SK-N-SH (cell line): ENCODE results near the gene MATN4. TPM values are rescaled to one million over a fixed set of nuclear protein-coding genes. Genes with fewer than 3 reads are reported as not detected.

Experiments
- CTCF ChIA-PET: fragments of 300-600, 350-600 bp; formaldehyde crosslinking; extraction: SDS; loops from one replicate; lab custom pipeline; 2021; lab: Yijun Ruan, JAX
- POLR2A ChIA-PET: fragments of 350-600 bp; sonication (Branson Sonifier 250); formaldehyde crosslinking; extraction: SDS; loops from one replicate; lab custom pipeline; 2020; ENCODE audit warnings: antibody characterized with exemption, inconsistent platforms; lab: Yijun Ruan, JAX
- DNase-seq: peaks from one replicate; pipeline ENCODE4 v3.0.0; 2012
- H2AFZ ChIP-seq: fragments of 200-600 bp; sonication (generic); 2 replicates; pipeline ENCODE4 v1.8.1; 2016; ENCODE audit warnings: antibody characterized with exemption, mild to moderate bottlenecking, low read depth
- H3F3A ChIP-seq: fragments of 200-600 bp; sonication (generic); replicated peaks from 2 replicates; pipeline ENCODE3; 2016; ENCODE audit warnings: antibody characterized with exemption, mild to moderate bottlenecking; ENCODE audit not compliant: insufficient read depth
- H3K27ac ChIP-seq, 2 experiments: fragments of 200-500 bp in 1 of 2; fragments of 200-600 bp in 1 of 2; sonication (Bioruptor generic) in 1 of 2; sonication (generic), shearing (Covaris generic) in 1 of 2; 2 replicates each; pipeline versions ENCODE4 v1.5.1 to v1.6.1; 2014 to 2016; ENCODE audit warnings: low read depth in 2 of 2, inconsistent platforms in 1 of 2, low read length in 1 of 2, mild to moderate bottlenecking in 1 of 2, mixed read lengths in 1 of 2
- H3K27me3 ChIP-seq: fragments of 200-600 bp; sonication (generic), shearing (Covaris generic); 2 replicates; pipeline ENCODE4 v1.6.1; 2016; ENCODE audit warnings: mixed run types; ENCODE audit not compliant: insufficient read depth
- H3K36me3 ChIP-seq, 2 experiments: fragments of 200-500 bp in 1 of 2; fragments of 200-600 bp in 1 of 2; sonication (Bioruptor generic) in 1 of 2; sonication (generic) in 1 of 2; replicated peaks in 1 of 2; 2 replicates each; pipeline versions ENCODE3 to v1.5.1; 2014 to 2016; ENCODE audit warnings: low read length in 1 of 2, mild to moderate bottlenecking in 1 of 2; ENCODE audit not compliant: insufficient read depth in 2 of 2, control insufficient read depth in 1 of 2
- H3K4me1 ChIP-seq, 2 experiments: fragments of 200-500 bp in 1 of 2; fragments of 200-600 bp in 1 of 2; sonication (Bioruptor generic) in 1 of 2; sonication (generic), shearing (Covaris generic) in 1 of 2; 2 replicates each; pipeline versions ENCODE4 v1.5.1 to v1.6.1; 2014 to 2016; ENCODE audit warnings: low read depth in 1 of 2, low read length in 1 of 2, mixed run types in 1 of 2; ENCODE audit not compliant: insufficient read depth in 2 of 2, control insufficient read depth in 1 of 2
- H3K4me2 ChIP-seq: fragments of 200-600 bp; sonication (generic), shearing (Covaris generic); 2 replicates; pipeline ENCODE4 v1.6.1; 2017; ENCODE audit warnings: mixed run types
- H3K4me3 ChIP-seq, 2 experiments: fragments of 200-500 bp in 1 of 2; fragments of 200-600 bp in 1 of 2; sonication (Bioruptor generic) in 1 of 2; sonication (generic), shearing (Covaris generic) in 1 of 2; 2 replicates each; pipeline versions ENCODE4 v1.5.1 to v1.8.1; 2014 to 2016; ENCODE audit warnings: low read depth in 2 of 2, inconsistent platforms in 1 of 2, low read length in 1 of 2, mild to moderate bottlenecking in 1 of 2, mixed read lengths in 1 of 2, moderate library complexity in 1 of 2
- H3K79me2 ChIP-seq: fragments of 200-600 bp; sonication (generic); 2 replicates; pipeline ENCODE4 v1.8.1; 2017; ENCODE audit warnings: mild to moderate bottlenecking; ENCODE audit not compliant: insufficient read depth
- H3K9ac ChIP-seq: fragments of 200-600 bp; sonication (generic); 2 replicates; pipeline ENCODE4 v1.6.1; 2017; ENCODE audit warnings: mixed run types
- H3K9me2 ChIP-seq: fragments of 200-600 bp; sonication (generic); 2 replicates; pipeline ENCODE4 v1.6.1; 2017; ENCODE audit warnings: mixed run types
- H3K9me3 ChIP-seq: fragments of 200-600 bp; sonication (generic); 2 replicates; pipeline ENCODE4 v1.6.1; 2017; ENCODE audit warnings: mixed run types, mild to moderate bottlenecking, moderate library complexity
- H4K20me1 ChIP-seq: fragments of 200-600 bp; sonication (generic); 2 replicates; pipeline ENCODE4 v1.6.1; 2017; ENCODE audit warnings: mild to moderate bottlenecking, mixed run types; ENCODE audit not compliant: insufficient read depth
- CHD2 ChIP-seq: fragments of 150-350 bp; IDR thresholded peaks from 2 replicates; pipeline ENCODE4 v1.6.1; 2018; ENCODE audit warnings: low read length; ENCODE audit not compliant: partially characterized antibody
- FOXM1 ChIP-seq: IDR thresholded peaks from 2 replicates; pipeline ENCODE4 v1.4.0; 2012; ENCODE audit warnings: low read depth, mild to moderate bottlenecking
- GABPA ChIP-seq: IDR thresholded peaks from 2 replicates; pipeline ENCODE4 v1.4.0; 2012; ENCODE audit warnings: low read depth, mild to moderate bottlenecking
- JUND ChIP-seq: IDR thresholded peaks from 2 replicates; pipeline ENCODE4 v1.4.0; 2012
- MXI1 ChIP-seq: IDR thresholded peaks from 2 replicates; pipeline ENCODE4 v1.6.1; 2012; ENCODE audit warnings: mild to moderate bottlenecking, low read depth, low read length, improper control_type of control experiment
- NRF1 ChIP-seq: IDR thresholded peaks from 2 replicates; pipeline ENCODE4 v1.6.1; 2012; ENCODE audit warnings: low read depth, mild to moderate bottlenecking, low read length
- RAD21 ChIP-seq: IDR thresholded peaks from 2 replicates; pipeline ENCODE4 v1.6.1; 2012; ENCODE audit warnings: mild to moderate bottlenecking, low read length
- RXRA ChIP-seq: IDR thresholded peaks from 2 replicates; pipeline ENCODE4 v1.4.0; 2012; ENCODE audit warnings: low read depth, mild to moderate bottlenecking, borderline replicate concordance
- SIN3A ChIP-seq: IDR thresholded peaks from 2 replicates; pipeline ENCODE4 v1.6.1; 2012; ENCODE audit warnings: low read depth, mild to moderate bottlenecking, low read length, moderate library complexity, borderline replicate concordance
- TAF1 ChIP-seq: IDR thresholded peaks from 2 replicates; pipeline ENCODE4 v1.6.1; 2012; ENCODE audit warnings: low read depth, mild to moderate bottlenecking, low read length, moderate library complexity, borderline replicate concordance
- TCF12 ChIP-seq: IDR thresholded peaks from 2 replicates; pipeline ENCODE4 v1.4.0; 2012
- WGBS: methylation state at CpG from one replicate; pipeline ENCODE4 v1.1.6; 2017; ENCODE audit warnings: low lambda C conversion rate; 5-methylcytosine and 5-hydroxymethylcytosine counted together
- polyA plus RNA-seq, 3 experiments: library from polyadenylated mRNA; depleted of rRNA; stranded (reverse); fragments of >200 nt; gene quantifications; 2 replicates each; pipeline ENCODE4 v1.2.3, GENCODE V29; 2012
- TF ChIP-seq, protein P1 (sequence below): IDR thresholded peaks from 2 replicates; pipeline ENCODE4 v1.4.0; 2012; ENCODE audit warnings: low read depth, borderline replicate concordance
- TF ChIP-seq, protein P2 (sequence below): IDR thresholded peaks from 2 replicates; pipeline ENCODE4 v1.6.1; 2012; ENCODE audit warnings: mild to moderate bottlenecking, low read depth, low read length, moderate library complexity

Gene MATN4
- polyA plus RNA-seq, 1 of the 3 experiments (the other 2 are of a cell fraction), result 0.16 TPM

DNA sequence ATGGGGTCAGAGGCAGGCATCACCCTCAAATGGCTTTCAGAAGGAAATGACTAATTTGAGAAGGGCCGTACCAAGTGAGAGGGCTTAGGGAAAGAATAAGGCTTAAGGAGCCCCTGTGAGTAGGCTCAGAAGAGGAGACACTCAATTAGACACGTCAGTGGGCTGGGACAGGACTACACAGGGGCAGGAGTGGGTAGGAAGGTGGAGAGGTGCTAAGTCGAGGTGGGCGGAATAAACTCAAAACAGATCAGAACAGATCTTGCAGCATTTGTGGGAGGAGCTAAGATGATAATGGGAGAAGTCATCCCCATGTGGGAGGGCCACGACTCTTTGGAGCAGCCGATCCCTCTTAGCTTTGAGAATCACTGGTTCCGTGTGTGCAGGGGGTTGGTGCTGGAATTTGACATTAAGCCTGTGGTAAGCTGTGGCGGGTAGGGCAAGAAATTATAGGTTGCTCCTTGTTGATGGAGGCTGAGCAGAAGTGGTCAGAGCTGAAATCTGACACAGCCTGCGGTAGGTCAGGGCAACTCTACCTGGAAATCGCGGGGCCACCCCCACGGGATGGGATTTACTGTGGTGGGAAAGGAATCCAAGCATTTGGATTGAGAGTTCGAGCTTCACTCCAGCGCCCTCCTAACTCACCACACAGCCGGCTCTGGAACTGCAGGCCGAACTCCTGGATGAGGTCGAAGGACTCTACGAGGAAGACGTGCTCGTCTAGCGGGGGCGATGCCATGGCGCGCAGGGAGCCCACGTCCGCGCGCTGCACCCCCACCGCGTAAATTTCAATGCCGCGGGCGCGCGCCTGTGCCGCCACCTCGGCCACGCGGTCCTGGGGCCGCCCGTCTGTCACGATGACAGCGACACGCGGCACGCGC, 4.3 kb downstream of the MATN4 start:
- ChIA-PET CTCF (interaction anchor here (0.6 to 8.1 kb wide), 10 partner anchors 8 to 467 kb away, joined by 3 to 100 read pairs (median 4); no protein-coding TSS in a partner anchor), POLR2A (interaction anchor here (1.8 kb wide), 1 partner anchor 10 kb away, joined by 5 read pairs; no protein-coding TSS in a partner anchor)
- no peaks in the 10 kb centered on the region for H3K9me2 ChIP-seq
- no peak overlapping the region for H3K9ac ChIP-seq
- TF ChIP-seq MXI1 (no peak), JUND (no peak), FOXM1 (no peak), TAF1 (no peak), GABPA (no peak), TCF12 (no peak), CHD2 (no peak), NRF1 (no peak)
- TF ChIP-seq, protein P1, sequence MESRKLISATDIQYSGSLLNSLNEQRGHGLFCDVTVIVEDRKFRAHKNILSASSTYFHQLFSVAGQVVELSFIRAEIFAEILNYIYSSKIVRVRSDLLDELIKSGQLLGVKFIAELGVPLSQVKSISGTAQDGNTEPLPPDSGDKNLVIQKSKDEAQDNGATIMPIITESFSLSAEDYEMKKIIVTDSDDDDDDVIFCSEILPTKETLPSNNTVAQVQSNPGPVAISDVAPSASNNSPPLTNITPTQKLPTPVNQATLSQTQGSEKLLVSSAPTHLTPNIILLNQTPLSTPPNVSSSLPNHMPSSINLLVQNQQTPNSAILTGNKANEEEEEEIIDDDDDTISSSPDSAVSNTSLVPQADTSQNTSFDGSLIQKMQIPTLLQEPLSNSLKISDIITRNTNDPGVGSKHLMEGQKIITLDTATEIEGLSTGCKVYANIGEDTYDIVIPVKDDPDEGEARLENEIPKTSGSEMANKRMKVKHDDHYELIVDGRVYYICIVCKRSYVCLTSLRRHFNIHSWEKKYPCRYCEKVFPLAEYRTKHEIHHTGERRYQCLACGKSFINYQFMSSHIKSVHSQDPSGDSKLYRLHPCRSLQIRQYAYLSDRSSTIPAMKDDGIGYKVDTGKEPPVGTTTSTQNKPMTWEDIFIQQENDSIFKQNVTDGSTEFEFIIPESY, result no peak
- H3K27ac ChIP-seq, result no peak overlapping the region
- H3K4me2 ChIP-seq, result no peak overlapping the region
- no peaks in the 10 kb centered on the region; the same call in 1 of the 2 replicates for H3K27me3 ChIP-seq
- H3K9me3 ChIP-seq, result no peaks in the 10 kb centered on the region
- DNase-seq, result no peak
- H3F3A ChIP-seq, result no peaks in the 10 kb centered on the region
- H4K20me1 ChIP-seq, result no peaks in the 10 kb centered on the region
- peaks cover 0 to 2% of the 10 kb centered on the region in 2 experiments; a peak in 2 of 4 replicates for H3K4me1 ChIP-seq
- WGBS, result 72% methylated on average over 39 of the region's 47 CpGs
- no peaks in the 10 kb centered on the region for H3K36me3 ChIP-seq
- no peak overlapping the region for H2AFZ ChIP-seq
- H3K79me2 ChIP-seq, result no peaks in the 10 kb centered on the region
- H3K4me3 ChIP-seq, result no peak overlapping the region

GRCh38 chr20:45301824-45302271, 6.3 kb downstream of the MATN4 start:
- Histone ChIP-seq H4K20me1 (no peaks in the 10 kb centered on the region), H3K9ac (no peak overlapping the region), H2AFZ (no peak overlapping the region), H3K27me3 (no peaks in the 10 kb centered on the region; the same call in 1 of the 2 replicates), H3K4me3 (no peak overlapping the region), H3K79me2 (no peaks in the 10 kb centered on the region), H3K4me2 (no peak overlapping the region), H3K36me3 (no peaks in the 10 kb centered on the region), H3K4me1 (peaks cover 0 to 2% of the 10 kb centered on the region in 2 experiments; a peak in 2 of 4 replicates), H3K9me2 (no peaks in the 10 kb centered on the region), H3F3A (no peaks in the 10 kb centered on the region), H3K9me3 (no peaks in the 10 kb centered on the region), H3K27ac (no peak overlapping the region)
- CTCF ChIA-PET, result interaction anchor here (0.8 to 8.1 kb wide), 10 partner anchors 9 to 469 kb away, joined by 3 to 100 read pairs (median 6); no protein-coding TSS in a partner anchor
- DNase-seq, result no peak
- TF ChIP-seq RAD21 (no peak), SIN3A (no peak), RXRA (no peak)
- TF ChIP-seq, protein P2, sequence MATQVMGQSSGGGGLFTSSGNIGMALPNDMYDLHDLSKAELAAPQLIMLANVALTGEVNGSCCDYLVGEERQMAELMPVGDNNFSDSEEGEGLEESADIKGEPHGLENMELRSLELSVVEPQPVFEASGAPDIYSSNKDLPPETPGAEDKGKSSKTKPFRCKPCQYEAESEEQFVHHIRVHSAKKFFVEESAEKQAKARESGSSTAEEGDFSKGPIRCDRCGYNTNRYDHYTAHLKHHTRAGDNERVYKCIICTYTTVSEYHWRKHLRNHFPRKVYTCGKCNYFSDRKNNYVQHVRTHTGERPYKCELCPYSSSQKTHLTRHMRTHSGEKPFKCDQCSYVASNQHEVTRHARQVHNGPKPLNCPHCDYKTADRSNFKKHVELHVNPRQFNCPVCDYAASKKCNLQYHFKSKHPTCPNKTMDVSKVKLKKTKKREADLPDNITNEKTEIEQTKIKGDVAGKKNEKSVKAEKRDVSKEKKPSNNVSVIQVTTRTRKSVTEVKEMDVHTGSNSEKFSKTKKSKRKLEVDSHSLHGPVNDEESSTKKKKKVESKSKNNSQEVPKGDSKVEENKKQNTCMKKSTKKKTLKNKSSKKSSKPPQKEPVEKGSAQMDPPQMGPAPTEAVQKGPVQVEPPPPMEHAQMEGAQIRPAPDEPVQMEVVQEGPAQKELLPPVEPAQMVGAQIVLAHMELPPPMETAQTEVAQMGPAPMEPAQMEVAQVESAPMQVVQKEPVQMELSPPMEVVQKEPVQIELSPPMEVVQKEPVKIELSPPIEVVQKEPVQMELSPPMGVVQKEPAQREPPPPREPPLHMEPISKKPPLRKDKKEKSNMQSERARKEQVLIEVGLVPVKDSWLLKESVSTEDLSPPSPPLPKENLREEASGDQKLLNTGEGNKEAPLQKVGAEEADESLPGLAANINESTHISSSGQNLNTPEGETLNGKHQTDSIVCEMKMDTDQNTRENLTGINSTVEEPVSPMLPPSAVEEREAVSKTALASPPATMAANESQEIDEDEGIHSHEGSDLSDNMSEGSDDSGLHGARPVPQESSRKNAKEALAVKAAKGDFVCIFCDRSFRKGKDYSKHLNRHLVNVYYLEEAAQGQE, result no peak
- POLR2A ChIA-PET, result interaction anchor here (1.8 kb wide), 1 partner anchor 8 kb away, joined by 5 read pairs; no protein-coding TSS in a partner anchor
- 76% methylated on average over 5 of the region's 5 CpGs for WGBS
